Right lobe of liver (tissue), 6 donors: ENCODE results near the gene NRF1. TPM values are rescaled to one million over a fixed set of nuclear protein-coding genes. Genes with fewer than 3 reads are reported as not detected.

ENCODE experiments used
- ATAC-seq, 4 donors: fragments of 200-7000 bp; cut with Tn5 transposase; one replicate each; pipeline ENCODE4 v1.9.1; 2020; ENCODE audit warnings: mild to moderate bottlenecking in 4 of 4, moderate library complexity in 4 of 4
- DNase-seq, 3 donors: peaks; one replicate each; pipeline ENCODE4 v3.0.0-alpha.2; 2020
- H3K27ac ChIP-seq, 3 donors: fragments of 200-600 bp; one replicate each; pipeline ENCODE4 v1.8.0; 2022
- H3K27me3 ChIP-seq, 2 donors: fragments of 200-600 bp; one replicate each; pipeline ENCODE4 v1.8.0; 2022
- H3K36me3 ChIP-seq, 4 donors: fragments of 200-600 bp; sonication (generic) in 1 of 4; one replicate each; pipeline versions ENCODE4 v1.5.1 to v1.8.0; 2017 to 2022; ENCODE audit warnings: control low read depth in 1 of 4
- H3K4me1 ChIP-seq, 4 donors: fragments of 200-600 bp; sonication (generic) in 1 of 4; one replicate each; pipeline versions ENCODE4 v1.5.1 to v1.8.0; 2017 to 2022; ENCODE audit warnings: control low read depth in 1 of 4
- H3K4me3 ChIP-seq, 3 donors: fragments of 200-600 bp; one replicate each; pipeline ENCODE4 v1.8.0; 2022
- H3K9me3 ChIP-seq, 4 donors: fragments of 200-600 bp; sonication (generic) in 1 of 4; one replicate each; pipeline versions ENCODE4 v1.5.1 to v1.8.0; 2017 to 2022; ENCODE audit warnings: control low read depth in 1 of 4
- POLR2A ChIP-seq: fragments of 450-650 bp; IDR thresholded peaks from one replicate; pipeline ENCODE4 v1.6.1; 2017; ENCODE audit warnings: antibody characterized with exemption, mild to moderate bottlenecking
- WGBS: methylation state at CpG from one replicate; pipeline ENCODE4 v1.1.6; 2018; ENCODE audit warnings: low coverage, low lambda C conversion rate; ENCODE audit not compliant: insufficient coverage; ENCODE audit errors: missing lambda C conversion rate; 5-methylcytosine and 5-hydroxymethylcytosine counted together
- intact Hi-C, 2 donors: fragments of 100-400 bp; cut with DNase I; formaldehyde crosslinking; loops; one replicate each; pipeline versions ENCODE4 v1.11.2 to v1.14.1; 2022
- total RNA-seq, 6 experiments: library from RNA; depleted of rRNA in 2 of 6; stranded (reverse); fragments of >200 nt in 2 of 6; fragmentation: NEBNext Ultra II Directional in 3 of 6; extraction: Animal tissue kit (Norgen Biotek cat#: 25700) in 3 of 6; gene quantifications; one replicate each; pipeline versions ENCODE4 v1.1.0 to v1.2.4, GENCODE V29; 2016 to 2023
- TF ChIP-seq, protein P1 (sequence below), 4 donors: fragments of 200-600 bp in 3 of 4; fragments of 450-650 bp in 1 of 4; IDR thresholded peaks; one replicate each; pipeline versions ENCODE4 v1.5.1 to v1.8.0; 2016 to 2022; ENCODE audit warnings: antibody characterized with exemption in 4 of 4, mild to moderate bottlenecking in 2 of 4
- donor health status: DM: no; HTN: yes; CAD: no.
- donor health status: DM: no; HTN: no; CAD: no.
- donor health status: DM: no; HTN: no; CAD: no.
- donor health status: DM: no; HTN: yes; CAD: no.
- donor health status: DM: no; HTN: yes; CAD: no.

NRF1 gene
- total RNA-seq, 6 experiments from 2014 or later = 3.9 to 6.8 (median 5.3) TPM

DNA sequence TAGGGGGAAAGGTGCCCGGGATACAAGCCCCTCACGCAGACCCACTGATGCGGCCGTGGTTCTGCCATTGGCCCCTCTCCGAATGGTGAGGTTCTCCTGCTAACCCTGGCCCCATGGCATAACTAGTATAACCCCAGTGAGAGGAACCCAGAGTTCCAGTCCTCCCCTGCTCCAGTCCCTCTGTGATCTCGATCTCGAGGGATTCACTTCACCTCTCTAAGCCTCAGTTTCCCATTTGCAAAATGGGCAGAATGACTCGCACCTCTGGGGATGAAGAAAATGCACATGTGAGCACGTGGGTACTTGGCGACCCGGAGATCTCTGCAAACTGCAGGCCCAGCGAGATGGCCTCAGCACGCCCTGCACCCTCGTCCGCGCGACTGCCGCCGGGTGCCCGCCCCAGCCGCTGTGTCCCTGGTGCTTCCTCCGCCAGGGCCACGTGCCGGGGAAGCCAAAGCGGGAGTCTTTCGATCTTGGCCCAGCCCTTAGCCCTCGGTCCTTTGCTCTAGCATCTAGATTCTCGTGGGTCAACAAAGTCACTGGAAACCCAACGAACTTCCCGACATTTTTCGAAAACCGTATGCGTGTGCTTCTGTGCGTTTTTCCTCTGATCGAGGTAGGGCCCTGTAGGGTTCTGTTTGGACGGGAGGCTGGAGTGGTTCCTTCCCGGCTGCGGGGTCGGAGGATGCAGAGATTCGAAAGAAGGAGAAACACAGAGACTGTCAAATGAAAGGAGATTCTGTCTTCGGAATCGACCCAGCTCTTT, 171.5 kb downstream of the NRF1 start:
- Histone ChIP-seq H3K4me3 (no peak overlapping the region), H3K4me1 (peaks cover 0 to 45% (median 10%) of the 10 kb centered on the region in 4 donors), H3K9me3 (no peaks in the 10 kb centered on the region), H3K27me3 (peaks cover 23 to 75% of the 10 kb centered on the region in 2 donors), H3K27ac (no peak overlapping the region), H3K36me3 (no peaks in the 10 kb centered on the region)
- peak in 1 of 4 donors; percentile 9 for ATAC-seq
- DNase-seq = no peak
- TF ChIP-seq POLR2A = no peak
- TF ChIP-seq, protein P1, sequence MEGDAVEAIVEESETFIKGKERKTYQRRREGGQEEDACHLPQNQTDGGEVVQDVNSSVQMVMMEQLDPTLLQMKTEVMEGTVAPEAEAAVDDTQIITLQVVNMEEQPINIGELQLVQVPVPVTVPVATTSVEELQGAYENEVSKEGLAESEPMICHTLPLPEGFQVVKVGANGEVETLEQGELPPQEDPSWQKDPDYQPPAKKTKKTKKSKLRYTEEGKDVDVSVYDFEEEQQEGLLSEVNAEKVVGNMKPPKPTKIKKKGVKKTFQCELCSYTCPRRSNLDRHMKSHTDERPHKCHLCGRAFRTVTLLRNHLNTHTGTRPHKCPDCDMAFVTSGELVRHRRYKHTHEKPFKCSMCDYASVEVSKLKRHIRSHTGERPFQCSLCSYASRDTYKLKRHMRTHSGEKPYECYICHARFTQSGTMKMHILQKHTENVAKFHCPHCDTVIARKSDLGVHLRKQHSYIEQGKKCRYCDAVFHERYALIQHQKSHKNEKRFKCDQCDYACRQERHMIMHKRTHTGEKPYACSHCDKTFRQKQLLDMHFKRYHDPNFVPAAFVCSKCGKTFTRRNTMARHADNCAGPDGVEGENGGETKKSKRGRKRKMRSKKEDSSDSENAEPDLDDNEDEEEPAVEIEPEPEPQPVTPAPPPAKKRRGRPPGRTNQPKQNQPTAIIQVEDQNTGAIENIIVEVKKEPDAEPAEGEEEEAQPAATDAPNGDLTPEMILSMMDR (IDR thresholded peaks at IDR 0.05) = no peak
- intact Hi-C loops = no loop called here
- WGBS = 5% methylated on average over 28 of the region's 42 CpGs

GRCh38 chr7:129783584-129783919, 172.0 kb downstream of the NRF1 start:
- H3K36me3 ChIP-seq = no peaks in the 10 kb centered on the region
- H3K9me3 ChIP-seq = no peaks in the 10 kb centered on the region
- TF ChIP-seq, protein P1 (IDR thresholded peaks at IDR 0.05) = no peak
- no peak for TF ChIP-seq POLR2A
- H3K4me3 ChIP-seq = no peak overlapping the region
- intact Hi-C loops = no loop called here
- peaks cover 0 to 45% (median 10%) of the 10 kb centered on the region in 4 donors for H3K4me1 ChIP-seq
- peaks cover 17 to 70% of the 10 kb centered on the region in 2 donors for H3K27me3 ChIP-seq
- 13% methylated on average over 10 of the region's 10 CpGs for WGBS
- no peak for DNase-seq
- ATAC-seq = no peak
- no peak overlapping the region for H3K27ac ChIP-seq

DNA sequence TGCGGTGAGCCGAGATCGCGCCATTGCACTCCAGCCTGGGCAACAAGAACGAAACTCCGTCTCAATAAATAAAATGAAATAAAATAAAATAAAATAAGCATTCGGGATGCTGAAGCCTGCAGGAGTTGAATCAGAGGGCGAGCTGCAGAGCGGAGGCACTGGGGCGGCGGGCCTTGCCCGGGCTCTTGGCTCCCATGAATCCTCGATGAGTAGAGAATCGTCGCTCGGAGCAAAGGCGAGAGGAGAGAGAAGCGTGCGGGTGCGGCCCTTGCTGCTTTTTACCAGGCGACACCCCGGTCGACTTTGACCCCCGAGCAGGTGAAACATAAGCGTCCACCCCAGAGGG, 172.9 kb downstream of the NRF1 start:
- intact Hi-C loops = no loop called here
- Histone ChIP-seq H3K4me3 (no peak overlapping the region), H3K27ac (no peak overlapping the region), H3K27me3 (peaks cover 8 to 61% of the 10 kb centered on the region in 2 donors), H3K36me3 (no peaks in the 10 kb centered on the region), H3K9me3 (no peaks in the 10 kb centered on the region), H3K4me1 (peaks cover 0 to 41% (median 10%) of the 10 kb centered on the region in 4 donors)
- ATAC-seq (no peak), DNase-seq (no peak)
- no peak for TF ChIP-seq POLR2A
- TF ChIP-seq, protein P1 (IDR thresholded peaks at IDR 0.05) = no peak
- 21% methylated on average over 14 of the region's 25 CpGs for WGBS

GRCh38 chr7:129784783-129785684, 173.5 kb downstream of the NRF1 start:
- H3K27me3 ChIP-seq = peaks cover 8 to 55% of the 10 kb centered on the region in 2 donors
- no peaks in the 10 kb centered on the region for H3K9me3 ChIP-seq
- intact Hi-C loops = no loop called here
- DNase-seq (peak in 2 of 3 donors; percentile 59 to 72), ATAC-seq (peak; percentile 13 to 54 (median 37))
- H3K4me1 ChIP-seq = peaks cover 0 to 36% (median 10%) of the 10 kb centered on the region in 4 donors
- no peak overlapping the region for H3K27ac ChIP-seq
- peak overlapping the region in 1 of 3 donors; percentile 16 for H3K4me3 ChIP-seq
- WGBS = 4% methylated on average over 27 of the region's 37 CpGs
- no peaks in the 10 kb centered on the region for H3K36me3 ChIP-seq
- TF ChIP-seq, protein P1 (IDR thresholded peaks at IDR 0.05) = no peak
- no peak for TF ChIP-seq POLR2A
